SU-DHL-6 (cell line): ENCODE results near the gene NAV2.

Experiments used
- CTCF ChIP-seq: fragments of 200-600 bp; sonication (generic); IDR thresholded peaks from one replicate; pipeline ENCODE4 v1.5.1; 2017; ENCODE audit warnings: antibody characterized with exemption, mild to moderate bottlenecking, low read length, moderate library complexity; ENCODE audit not compliant: insufficient read depth, poor library complexity, severe bottlenecking
- EZH2phosphoT487 ChIP-seq: fragments of 200-600 bp; sonication (generic), shearing (Covaris generic); conservative IDR thresholded peaks from 2 replicates; pipeline ENCODE4 v1.6.1; 2018; ENCODE audit warnings: mild to moderate bottlenecking, antibody characterized with exemption, low read length, moderate library complexity, mixed read lengths

- TF ChIP-seq CTCF = no peak
- TF ChIP-seq EZH2phosphoT487 = no peak
Observed at GRCh38 chr11:19921976-19922688, 209.5 kb downstream of the NAV2 start.
